CD14-positive monocyte (primary cell): ENCODE results near the gene SPAG7. TPM values are rescaled to one million over a fixed set of nuclear protein-coding genes. Genes with fewer than 3 reads are reported as not detected.
A peak's percentile ranks its signal among the peaks of the same experiment; 100 is the strongest.

ENCODE experiments used
- DNase-seq, 3 donors: peaks; one replicate each; pipeline ENCODE4 v3.0.0-alpha.2; 2011 to 2022
- H2AFZ ChIP-seq: 2 replicates; pipeline ENCODE4 v1.6.0; 2012; ENCODE audit warnings: mild to moderate bottlenecking, low read depth, low read length, inconsistent platforms; ENCODE audit not compliant: insufficient read depth, poor library complexity, severe bottlenecking
- H3K27ac ChIP-seq, 2 donors: 1 replicate in 1 of 2; 2 replicates in 1 of 2; pipeline ENCODE4 v1.5.1; 2012 to 2013; ENCODE audit warnings: low read length in 2 of 2, control low read depth in 1 of 2, inconsistent platforms in 1 of 2, low read depth in 1 of 2, mild to moderate bottlenecking in 1 of 2
- H3K27me3 ChIP-seq, 2 donors: one replicate each; pipeline versions ENCODE4 v1.6.0 to v1.6.1; 2011 to 2013; ENCODE audit warnings: low read length in 2 of 2; ENCODE audit not compliant: control insufficient read depth in 2 of 2, insufficient read depth in 2 of 2
- H3K36me3 ChIP-seq, 2 donors: replicated peaks in 1 of 2; 1 replicate in 1 of 2; 2 replicates in 1 of 2; pipeline versions ENCODE4 v1.5.1 to v1.6.1; 2012 to 2013; ENCODE audit warnings: low read length in 2 of 2, control low read depth in 1 of 2, inconsistent platforms in 1 of 2, mild to moderate bottlenecking in 1 of 2; ENCODE audit not compliant: insufficient read depth in 2 of 2, control insufficient read depth in 1 of 2
- H3K4me1 ChIP-seq, 2 donors: 1 replicate in 1 of 2; 2 replicates in 1 of 2; pipeline versions ENCODE4 v1.5.1 to v1.6.1; 2012 to 2013; ENCODE audit warnings: low read length in 2 of 2, control low read depth in 1 of 2, inconsistent platforms in 1 of 2, mild to moderate bottlenecking in 1 of 2, moderate library complexity in 1 of 2; ENCODE audit not compliant: insufficient read depth in 2 of 2, control insufficient read depth in 1 of 2
- H3K4me2 ChIP-seq: replicated peaks from 2 replicates; pipeline ENCODE3; 2012; ENCODE audit warnings: low read length, moderate library complexity, mild to moderate bottlenecking; ENCODE audit not compliant: poor library complexity, severe bottlenecking; ENCODE audit errors: extremely low read depth
- H3K4me3 ChIP-seq, 3 experiments: fragments of 200-600 bp in 1 of 3; sonication (generic) in 1 of 3; replicated peaks in 1 of 3; 1 replicate in 2 of 3; 2 replicates in 1 of 3; pipeline ENCODE4 v1.5.1; 2011 to 2013; ENCODE audit warnings: low read length in 3 of 3, mild to moderate bottlenecking in 3 of 3, control low read depth in 2 of 3, low read depth in 2 of 3, inconsistent platforms in 1 of 3, moderate library complexity in 1 of 3
- H3K79me2 ChIP-seq: 2 replicates; pipeline ENCODE4 v1.6.0; 2012; ENCODE audit warnings: mild to moderate bottlenecking, control low read depth, inconsistent platforms, low read length, moderate library complexity; ENCODE audit not compliant: insufficient read depth
- H3K9ac ChIP-seq: 2 replicates; pipeline ENCODE4 v1.6.0; 2017; ENCODE audit warnings: low read length, mild to moderate bottlenecking; ENCODE audit not compliant: insufficient read depth, poor library complexity, severe bottlenecking
- H3K9me3 ChIP-seq, 2 donors: replicated peaks in 1 of 2; 1 replicate in 1 of 2; 2 replicates in 1 of 2; pipeline versions ENCODE4 v1.5.1 to v1.6.1; 2012 to 2013; ENCODE audit warnings: low read length in 2 of 2, control low read depth in 1 of 2; ENCODE audit not compliant: control insufficient read depth in 1 of 2, insufficient read depth in 1 of 2
- H4K20me1 ChIP-seq: 2 replicates; pipeline ENCODE4 v1.6.0; 2012; ENCODE audit warnings: mild to moderate bottlenecking, low read length, control low read depth, moderate library complexity; ENCODE audit not compliant: insufficient read depth
- H3K27ac Mint-ChIP-seq, 7 donors: one replicate each; pipeline ENCODE4 v1.8.0; 2020; ENCODE audit warnings: mild to moderate bottlenecking in 7 of 7, mixed read lengths in 7 of 7, moderate library complexity in 6 of 7, inconsistent platforms in 2 of 7
- H3K27me3 Mint-ChIP-seq, 3 donors: one replicate each; pipeline ENCODE4 v1.8.0; 2021 to 2022; ENCODE audit warnings: low read depth in 3 of 3, mild to moderate bottlenecking in 3 of 3, mixed read lengths in 3 of 3, moderate library complexity in 3 of 3, inconsistent platforms in 1 of 3
- H3K36me3 Mint-ChIP-seq, 2 donors: one replicate each; pipeline ENCODE4 v1.8.0; 2020; ENCODE audit warnings: mixed read lengths in 2 of 2, inconsistent platforms in 1 of 2, mild to moderate bottlenecking in 1 of 2
- H3K4me1 Mint-ChIP-seq: one replicate; pipeline ENCODE4 v1.8.0; 2020; ENCODE audit warnings: mild to moderate bottlenecking, mixed read lengths
- H3K4me3 Mint-ChIP-seq, 2 donors: one replicate each; pipeline ENCODE4 v1.8.0; 2020; ENCODE audit warnings: mild to moderate bottlenecking in 2 of 2, mixed read lengths in 2 of 2, moderate library complexity in 1 of 2
- H3K9me3 Mint-ChIP-seq, 7 donors: one replicate each; pipeline ENCODE4 v1.8.0; 2020 to 2022; ENCODE audit warnings: mixed read lengths in 7 of 7, mild to moderate bottlenecking in 6 of 7, moderate library complexity in 6 of 7, inconsistent platforms in 2 of 7
- WGBS: methylation state at CpG from one replicate; pipeline ENCODE4 v1.1.5; 2013; ENCODE audit warnings: missing lambda C conversion rate; ENCODE audit not compliant: insufficient coverage; 5-methylcytosine and 5-hydroxymethylcytosine counted together
- intact Hi-C, 2 donors: fragments of 100-400 bp; cut with micrococcal nuclease; formaldehyde crosslinking; loops; one replicate each; pipeline versions ENCODE4 v1.15.0 to v1.15.1; 2023
- polyA plus RNA-seq, 3 donors: library from polyadenylated mRNA; depleted of rRNA in 1 of 3; unstranded in 2 of 3; stranded (reverse) in 1 of 3; fragments of 300-500 nt in 2 of 3; fragments of >200 nt in 1 of 3; fragmentation: Illumina TruSeq in 2 of 3; gene quantifications; 1 replicate in 2 of 3; 2 replicates in 1 of 3; pipeline ENCODE4 v1.2.3, GENCODE V29; 2012 to 2021
- TF ChIP-seq, protein P1 (sequence below): fragments of 200-600 bp; IDR thresholded peaks from one replicate; pipeline ENCODE4 v1.8.0; 2022; ENCODE audit warnings: antibody characterized with exemption, mild to moderate bottlenecking

Gene SPAG7
- polyA plus RNA-seq, 3 donors, result 75.6 to 96.7 (median 85.1) TPM

DNA sequence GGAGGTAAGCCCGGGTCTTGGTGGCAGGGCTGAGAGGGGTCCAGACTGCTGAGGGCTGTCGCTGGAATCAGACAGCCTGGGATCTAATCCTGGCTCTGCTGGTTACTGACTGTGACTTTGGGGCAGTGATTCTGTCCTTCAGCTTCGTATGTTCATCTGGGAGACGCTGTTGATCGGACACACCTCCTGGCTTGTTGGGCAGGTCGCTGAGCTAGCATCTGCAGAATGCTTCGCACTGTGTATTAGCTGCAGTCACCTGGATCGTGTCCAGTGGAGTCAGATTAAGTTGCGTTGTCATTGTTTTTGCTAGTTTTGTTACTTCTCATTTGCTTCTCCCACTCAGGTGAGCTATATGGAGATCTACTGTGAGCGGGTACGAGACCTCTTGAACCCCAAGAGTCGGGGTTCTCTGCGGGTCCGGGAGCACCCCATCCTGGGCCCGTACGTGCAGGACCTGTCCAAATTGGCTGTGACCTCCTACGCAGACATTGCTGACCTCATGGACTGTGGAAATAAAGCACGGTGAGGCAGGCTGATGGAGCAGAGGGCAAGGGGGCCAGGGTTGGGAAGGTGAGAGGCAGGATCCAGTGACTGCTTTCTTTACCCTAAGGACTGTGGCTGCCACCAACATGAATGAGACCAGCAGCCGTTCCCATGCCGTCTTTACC lies 34.6 kb upstream of the SPAG7 start:
- H3K27ac Mint-ChIP-seq, result peak overlapping the region in 3 of 7 donors; percentile 22 to 60 (median 50)
- peaks cover 9% of the 10 kb centered on the region for H3K79me2 ChIP-seq
- no peak overlapping the region for H3K4me2 ChIP-seq
- peaks cover 24% of the 10 kb centered on the region for H3K4me1 Mint-ChIP-seq
- no peak overlapping the region for H3K9ac ChIP-seq
- no peak overlapping the region for H2AFZ ChIP-seq
- no peak for DNase-seq
- TF ChIP-seq, protein P1, sequence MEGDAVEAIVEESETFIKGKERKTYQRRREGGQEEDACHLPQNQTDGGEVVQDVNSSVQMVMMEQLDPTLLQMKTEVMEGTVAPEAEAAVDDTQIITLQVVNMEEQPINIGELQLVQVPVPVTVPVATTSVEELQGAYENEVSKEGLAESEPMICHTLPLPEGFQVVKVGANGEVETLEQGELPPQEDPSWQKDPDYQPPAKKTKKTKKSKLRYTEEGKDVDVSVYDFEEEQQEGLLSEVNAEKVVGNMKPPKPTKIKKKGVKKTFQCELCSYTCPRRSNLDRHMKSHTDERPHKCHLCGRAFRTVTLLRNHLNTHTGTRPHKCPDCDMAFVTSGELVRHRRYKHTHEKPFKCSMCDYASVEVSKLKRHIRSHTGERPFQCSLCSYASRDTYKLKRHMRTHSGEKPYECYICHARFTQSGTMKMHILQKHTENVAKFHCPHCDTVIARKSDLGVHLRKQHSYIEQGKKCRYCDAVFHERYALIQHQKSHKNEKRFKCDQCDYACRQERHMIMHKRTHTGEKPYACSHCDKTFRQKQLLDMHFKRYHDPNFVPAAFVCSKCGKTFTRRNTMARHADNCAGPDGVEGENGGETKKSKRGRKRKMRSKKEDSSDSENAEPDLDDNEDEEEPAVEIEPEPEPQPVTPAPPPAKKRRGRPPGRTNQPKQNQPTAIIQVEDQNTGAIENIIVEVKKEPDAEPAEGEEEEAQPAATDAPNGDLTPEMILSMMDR, result no peak
- peaks cover 26% of the 10 kb centered on the region for H4K20me1 ChIP-seq
- no peaks in the 10 kb centered on the region for H3K9me3 ChIP-seq
- no peak overlapping the region for H3K27ac ChIP-seq
- H3K4me1 ChIP-seq, result peaks cover 14 to 21% of the 10 kb centered on the region in 2 donors
- no peak overlapping the region for H3K4me3 Mint-ChIP-seq
- H3K27me3 ChIP-seq, result no peaks in the 10 kb centered on the region
- peaks cover 59 to 67% of the 10 kb centered on the region in 2 donors for H3K36me3 ChIP-seq
- peaks cover 0 to 2% (median 0%) of the 10 kb centered on the region in 7 donors for H3K9me3 Mint-ChIP-seq
- peaks cover 63 to 74% of the 10 kb centered on the region in 2 donors for H3K36me3 Mint-ChIP-seq
- intact Hi-C loops, result no loop called here
- no peak overlapping the region for H3K4me3 ChIP-seq
- peaks cover 0 to 8% (median 0%) of the 10 kb centered on the region in 3 donors for H3K27me3 Mint-ChIP-seq
- 99% methylated on average over 17 of the region's 20 CpGs for WGBS

- peaks cover 21 to 29% of the 10 kb centered on the region in 2 donors for H3K4me1 ChIP-seq
- Mint-ChIP-seq H3K27me3 (peaks cover 16 to 25% (median 17%) of the 10 kb centered on the region in 3 donors), H3K4me3 (no peak overlapping the region), H3K36me3 (peaks cover 51 to 54% of the 10 kb centered on the region in 2 donors), H3K4me1 (peaks cover 29% of the 10 kb centered on the region), H3K27ac (no peak overlapping the region), H3K9me3 (peaks cover 0 to 2% (median 0%) of the 10 kb centered on the region in 7 donors)
- TF ChIP-seq, protein P1, result no peak
- no peaks in the 10 kb centered on the region for H3K9me3 ChIP-seq
- intact Hi-C loops, result no loop called here
- peaks cover 43 to 47% of the 10 kb centered on the region in 2 donors for H3K36me3 ChIP-seq
- whole genome bisulfite sequencing, result 92% methylated on average over 9 of the region's 11 CpGs
- DNase-seq, result no peak
- no peak overlapping the region for H3K4me2 ChIP-seq
- no peak overlapping the region for H3K27ac ChIP-seq
- H4K20me1 ChIP-seq, result peaks cover 26% of the 10 kb centered on the region
- H3K27me3 ChIP-seq, result peaks cover 0 to 10% of the 10 kb centered on the region in 2 donors
- peaks cover 9% of the 10 kb centered on the region for H3K79me2 ChIP-seq
- no peak overlapping the region for H3K9ac ChIP-seq
- H2AFZ ChIP-seq, result no peak overlapping the region
- no peak overlapping the region for H3K4me3 ChIP-seq
These were observed 32.6 kb upstream of the SPAG7 start for GRCh38 chr17:5000237-5000639.
